GM21528 (cell line): ENCODE results near the gene ZFP3.
"Not testable (repeated sequence)": the region's sequence is repeated elsewhere in the genome, so short reads cannot be mapped to it uniquely, and the experiment has no call there.

Source experiments
- ATAC-seq: cut with Tn5 transposase; IDR thresholded peaks from one replicate; pipeline ENCODE4 v1.9.1; 2021; ENCODE audit warnings: mild to moderate bottlenecking, moderate library complexity; ENCODE audit not compliant: unreplicated experiment, low FRiP score

Gene ZFP3

DNA sequence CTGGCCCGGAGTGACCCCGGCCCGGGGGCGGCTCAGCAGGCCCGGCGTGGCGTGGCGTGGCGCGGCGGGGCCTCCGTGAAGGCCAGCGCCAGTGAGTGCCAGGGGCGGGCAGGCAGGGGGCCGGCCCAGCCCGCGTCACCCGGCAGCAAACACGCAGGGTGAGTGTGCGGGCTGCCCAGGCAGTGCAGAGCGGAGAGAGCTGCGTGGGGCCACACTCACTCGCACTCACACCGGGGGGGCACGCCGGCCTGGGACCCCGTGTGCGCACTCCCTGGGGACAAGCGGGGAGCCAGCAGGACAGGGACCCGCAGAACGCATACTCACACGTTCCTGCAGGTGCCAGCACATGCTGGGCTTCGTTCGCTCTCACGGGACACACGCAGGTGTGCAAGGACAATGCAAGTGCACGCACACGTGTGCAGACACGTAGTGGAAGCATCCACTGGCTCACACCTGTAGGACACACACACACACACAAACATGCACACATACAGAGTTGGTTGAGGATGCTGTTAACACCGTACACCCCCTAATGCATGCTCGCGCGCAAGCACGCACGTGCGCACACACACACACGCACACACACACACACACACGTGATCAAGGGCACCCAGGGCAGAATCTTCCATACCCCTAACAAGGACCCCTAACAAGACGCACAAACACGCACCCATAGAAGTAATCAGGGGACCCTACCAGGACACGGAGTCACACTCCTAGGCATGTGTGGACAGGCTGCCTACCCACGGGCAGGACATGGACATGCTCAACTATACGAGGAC, 45.3 kb downstream of the ZFP3 start:
- no peak for ATAC-seq

DNA sequence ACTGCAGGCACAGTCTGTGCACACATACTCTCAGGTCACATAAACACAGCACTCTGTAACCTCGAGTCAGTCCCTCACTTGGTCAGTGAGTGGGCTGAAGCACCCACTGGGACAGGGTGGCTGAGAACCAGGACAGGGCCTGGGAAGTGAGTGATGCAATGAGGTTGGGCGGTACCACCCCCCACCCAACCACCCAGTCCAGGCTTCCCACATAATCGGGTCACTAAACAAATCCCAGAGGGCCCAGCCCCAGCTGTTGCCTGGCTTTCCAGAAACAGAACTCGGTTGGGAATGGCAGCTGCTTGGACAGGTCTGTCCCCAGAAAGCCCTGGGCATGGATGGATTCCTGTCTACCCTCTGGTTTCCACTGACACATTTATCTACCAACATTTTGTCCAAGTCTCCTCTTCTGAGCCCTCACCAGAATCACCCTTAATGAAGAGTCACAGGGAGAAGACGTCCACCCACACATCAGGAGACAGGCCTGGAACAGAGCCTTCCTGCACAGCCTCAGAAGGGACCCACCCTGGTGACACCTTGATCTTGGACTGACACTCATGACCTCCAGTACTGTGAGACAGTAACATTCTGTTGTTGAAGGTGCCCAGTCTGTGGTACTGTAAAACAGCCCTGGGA, 46.0 kb downstream of the ZFP3 start:
- not testable (repeated sequence) for ATAC-seq

DNA sequence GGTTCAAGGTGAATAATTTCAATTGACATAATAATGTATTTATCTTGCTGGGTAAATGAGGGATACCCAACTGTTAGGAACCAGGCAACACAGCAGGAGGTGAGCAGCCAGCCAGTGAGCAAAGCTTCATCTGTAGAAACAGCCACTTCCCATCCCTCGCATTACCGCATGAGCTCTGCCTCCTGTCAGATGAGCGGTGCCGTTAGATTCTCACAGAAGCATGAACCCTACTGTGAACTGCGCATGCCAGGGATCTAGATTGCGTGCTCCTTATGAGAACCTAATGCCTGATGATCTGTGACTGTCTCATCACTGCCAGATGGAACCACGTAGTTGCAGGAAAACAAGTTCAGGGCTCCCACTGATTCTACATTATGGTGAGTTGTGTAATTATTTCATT, 46.6 kb downstream of the ZFP3 start:
- ATAC-seq: not testable (repeated sequence)

DNA sequence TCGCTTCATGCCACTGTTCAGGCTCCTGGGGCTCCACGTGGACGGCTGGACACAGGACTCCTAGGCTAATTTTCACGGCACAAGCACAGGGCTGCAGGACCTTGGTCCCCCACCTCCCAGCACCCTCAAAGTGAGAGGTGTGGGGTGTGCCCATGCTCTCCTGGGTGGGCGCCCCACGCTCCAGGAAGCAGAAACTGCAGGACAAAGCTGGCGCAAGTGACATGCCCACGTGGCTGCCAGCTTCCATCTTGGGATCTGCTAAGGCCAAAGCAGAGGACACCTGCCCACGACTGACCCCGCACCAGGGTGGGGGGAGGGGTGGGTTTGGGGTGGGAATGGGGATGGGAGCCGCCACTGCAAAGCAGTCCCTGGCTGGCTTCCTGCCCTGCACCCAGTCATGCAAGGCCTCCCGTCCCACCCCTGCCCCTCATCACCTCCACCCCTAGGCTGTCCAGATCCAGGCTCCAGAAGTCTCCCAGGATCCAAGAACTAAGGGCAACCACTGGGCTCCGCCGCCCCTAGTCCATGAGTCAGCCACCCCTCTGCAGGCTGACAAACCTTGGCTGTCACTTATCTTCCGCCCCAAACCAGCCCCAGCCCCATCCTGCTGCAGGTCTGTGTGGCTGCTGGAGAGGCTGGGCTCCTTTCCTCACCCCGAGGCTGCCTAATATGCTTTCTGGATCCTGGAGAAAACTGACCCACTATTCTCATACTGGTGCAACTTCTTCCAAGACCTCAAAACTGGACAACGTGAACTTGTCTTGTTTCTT, 48.6 kb downstream of the ZFP3 start:
- no peak for ATAC-seq

DNA sequence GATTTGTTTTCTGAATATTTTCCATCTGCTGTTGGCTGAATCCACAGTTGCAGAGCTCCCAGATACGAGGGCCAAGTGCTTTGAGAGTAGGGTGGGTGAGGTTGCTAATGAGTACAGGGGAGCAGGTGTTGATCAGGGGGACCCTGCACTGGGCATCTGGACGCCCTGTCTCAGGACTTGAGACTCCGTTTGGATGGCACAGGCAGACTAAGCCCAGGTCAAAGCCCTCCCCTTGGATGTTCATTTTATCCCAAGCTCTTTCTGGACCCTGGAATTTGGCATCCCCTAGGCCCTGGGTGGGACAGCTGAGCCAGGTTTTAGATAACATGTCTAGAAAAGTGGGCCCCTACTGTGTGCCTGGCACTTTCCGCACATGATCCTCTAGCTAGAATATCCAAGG, 49.6 kb downstream of the ZFP3 start:
- ATAC-seq: no peak

DNA sequence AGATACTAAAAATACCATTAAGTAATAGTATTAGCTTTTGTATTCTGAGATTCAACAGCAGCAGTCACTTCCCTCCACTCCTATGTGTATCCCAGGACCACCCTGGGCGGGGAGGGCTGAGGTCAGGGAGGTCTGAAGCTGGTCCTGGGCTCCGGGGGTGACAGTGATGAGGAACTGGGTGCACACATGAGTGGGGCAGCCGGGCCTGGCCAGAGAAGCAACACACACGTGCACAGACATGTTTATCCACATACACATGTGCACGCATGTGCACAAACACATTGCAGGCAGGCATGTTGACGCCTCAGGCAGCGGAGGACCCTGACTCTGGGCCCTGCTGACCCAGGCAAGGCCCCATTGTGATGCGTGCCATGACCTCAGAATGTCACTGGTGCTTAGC, 50.1 kb downstream of the ZFP3 start:
- ATAC-seq: not testable (repeated sequence)

DNA sequence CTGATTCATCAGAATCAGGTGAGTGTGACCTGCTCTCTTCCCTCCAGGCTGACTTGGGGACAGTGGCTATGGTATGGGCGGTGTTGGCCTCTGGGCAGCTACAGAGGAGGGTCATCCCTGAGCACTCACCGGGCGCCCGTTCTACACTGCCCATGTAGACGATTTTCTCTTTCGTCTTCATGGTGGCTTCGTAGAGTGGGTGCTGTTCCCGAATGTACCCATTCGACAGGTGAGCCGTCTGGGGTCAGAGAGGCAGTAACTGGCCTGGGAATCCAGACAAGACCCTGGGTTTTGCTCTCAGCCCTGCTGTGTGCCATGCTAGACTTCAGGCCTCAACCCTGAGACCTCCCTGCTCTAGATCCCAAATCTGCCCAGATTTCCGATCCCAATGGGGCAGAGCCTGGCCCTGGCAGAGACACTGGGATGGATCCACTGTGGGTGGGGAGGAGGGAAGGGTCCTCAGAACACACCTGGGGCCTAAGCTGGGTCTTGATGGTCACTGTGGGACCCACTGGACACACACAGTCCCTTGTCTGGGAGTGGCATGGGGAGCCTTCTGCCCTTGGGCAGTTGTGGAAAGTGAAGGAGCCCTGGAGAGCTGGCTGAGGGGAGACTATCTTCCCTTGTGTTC, 50.8 kb downstream of the ZFP3 start:
- ATAC-seq: no peak

DNA sequence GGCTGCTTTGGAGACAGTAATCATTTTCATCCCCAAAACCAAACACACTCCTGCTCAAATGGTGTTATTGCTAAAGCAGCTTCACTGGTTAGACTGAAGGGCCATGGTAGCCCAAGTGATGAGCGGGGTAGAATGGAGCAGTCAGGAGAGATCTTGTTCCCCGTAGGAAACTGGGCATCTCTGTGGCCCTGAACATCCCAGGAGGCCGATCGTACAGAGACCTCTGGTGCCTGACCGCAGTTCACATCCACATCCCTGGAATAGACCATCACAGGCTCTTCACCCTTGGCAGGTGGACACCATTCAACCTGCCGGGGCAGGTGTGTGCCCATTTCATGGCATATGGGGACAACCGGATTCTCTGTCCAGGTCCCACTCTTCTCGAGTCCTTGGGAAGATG, 51.5 kb downstream of the ZFP3 start:
- not testable (repeated sequence) for ATAC-seq

DNA sequence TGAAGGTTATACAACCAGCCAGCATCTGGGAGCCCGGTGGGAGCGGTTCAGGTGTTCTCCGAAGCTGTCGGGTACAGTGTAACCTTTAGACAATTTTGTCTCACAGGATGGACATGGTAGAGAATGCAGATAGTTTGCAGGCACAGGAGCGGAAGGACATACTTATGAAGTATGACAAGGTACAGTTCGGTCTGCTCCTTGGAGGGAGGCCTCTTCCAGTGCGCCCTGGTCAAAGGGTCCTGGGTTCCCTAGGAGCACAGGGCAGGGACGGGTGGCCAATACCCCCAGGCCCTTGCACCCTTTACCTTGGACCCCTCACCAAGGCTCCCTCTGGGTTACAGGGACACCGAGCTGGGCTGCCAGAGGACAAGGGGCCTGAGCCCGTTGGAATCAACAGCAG, 52.0 kb downstream of the ZFP3 start:
- not testable (repeated sequence) for ATAC-seq

DNA sequence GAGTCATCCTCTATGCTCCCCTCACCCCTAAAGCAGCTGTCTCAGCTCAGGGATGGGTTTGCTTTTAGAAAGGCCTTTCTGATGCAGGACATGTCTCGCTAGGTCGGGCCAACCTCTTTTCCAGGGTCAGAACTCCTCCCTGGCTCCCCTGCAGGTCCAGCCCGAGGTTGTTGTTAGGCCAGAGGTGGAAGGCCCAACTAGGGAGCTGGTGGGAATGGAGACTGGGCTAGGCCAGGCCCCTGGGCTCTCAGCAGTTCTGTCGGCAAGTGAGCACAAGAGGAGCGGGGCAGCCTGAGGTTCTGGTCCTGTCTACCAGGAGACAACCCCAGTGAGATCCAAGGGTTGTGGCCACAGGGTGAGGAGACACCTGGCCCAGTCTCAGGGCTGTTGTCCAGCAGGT, 52.4 kb downstream of the ZFP3 start:
- ATAC-seq: not testable (repeated sequence)

DNA sequence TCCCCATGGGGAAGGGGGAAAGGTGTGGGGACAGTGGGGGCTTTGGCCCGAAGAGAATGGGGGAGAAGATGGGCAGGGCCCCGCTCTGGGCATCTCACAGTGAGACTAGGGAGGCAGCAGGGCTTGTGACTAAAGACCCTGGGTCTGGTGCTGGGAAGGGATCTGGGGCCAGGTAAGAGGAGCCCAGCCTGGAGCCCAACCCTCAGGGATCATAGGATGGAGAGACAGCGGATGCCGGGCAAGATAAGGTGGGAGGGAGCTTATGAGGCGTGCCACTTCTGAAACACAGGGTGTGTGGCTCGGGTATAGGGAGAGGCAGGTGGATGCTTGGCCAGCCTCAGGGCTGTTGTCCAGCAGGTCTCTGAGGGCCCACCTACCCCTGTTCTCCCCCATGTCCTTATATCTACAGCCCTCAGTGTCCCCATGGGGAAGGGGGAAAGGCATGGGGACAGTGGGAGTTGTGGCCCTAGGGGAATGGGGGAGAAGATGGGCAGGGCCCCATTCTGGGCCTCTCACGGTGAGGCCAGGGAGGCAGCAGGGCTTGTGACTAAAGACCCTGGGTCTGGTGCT, 53.0 kb downstream of the ZFP3 start:
- ATAC-seq: no peak

DNA sequence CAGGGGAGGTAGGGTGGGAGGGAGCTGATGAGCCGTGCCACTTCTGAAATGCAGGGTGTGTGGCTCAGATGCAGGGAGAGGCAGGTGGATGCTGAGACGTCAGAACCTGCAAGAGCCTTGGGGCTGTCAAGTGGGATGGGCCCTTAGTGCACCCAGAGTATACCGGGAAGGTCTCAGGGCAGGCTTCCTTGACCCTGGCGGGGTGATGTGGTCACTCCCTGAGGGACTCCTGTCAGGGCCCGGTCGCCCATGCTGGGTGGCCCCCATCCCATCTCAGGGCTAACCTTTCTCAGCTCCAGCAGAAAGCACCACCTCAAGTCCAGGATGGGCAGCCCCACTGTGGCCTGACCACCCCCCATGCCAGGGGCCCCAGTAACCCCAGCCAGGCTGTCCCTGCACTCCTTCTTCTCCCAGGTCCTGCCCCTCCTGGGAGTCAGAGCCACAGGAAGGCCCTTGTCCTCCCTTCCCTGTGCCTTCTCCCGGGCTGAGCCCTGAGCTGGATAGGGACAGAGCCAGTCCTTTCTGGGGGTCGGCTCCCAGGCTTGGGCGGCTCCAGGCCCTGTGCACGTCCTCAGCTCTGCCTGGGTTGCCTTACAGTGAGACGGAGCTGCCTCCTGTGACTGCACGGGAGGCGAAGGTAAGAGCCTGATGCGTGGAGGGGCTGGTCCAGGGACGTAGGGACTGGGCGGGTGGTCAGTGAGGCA, 53.7 kb downstream of the ZFP3 start:
- not testable (repeated sequence) for ATAC-seq

DNA sequence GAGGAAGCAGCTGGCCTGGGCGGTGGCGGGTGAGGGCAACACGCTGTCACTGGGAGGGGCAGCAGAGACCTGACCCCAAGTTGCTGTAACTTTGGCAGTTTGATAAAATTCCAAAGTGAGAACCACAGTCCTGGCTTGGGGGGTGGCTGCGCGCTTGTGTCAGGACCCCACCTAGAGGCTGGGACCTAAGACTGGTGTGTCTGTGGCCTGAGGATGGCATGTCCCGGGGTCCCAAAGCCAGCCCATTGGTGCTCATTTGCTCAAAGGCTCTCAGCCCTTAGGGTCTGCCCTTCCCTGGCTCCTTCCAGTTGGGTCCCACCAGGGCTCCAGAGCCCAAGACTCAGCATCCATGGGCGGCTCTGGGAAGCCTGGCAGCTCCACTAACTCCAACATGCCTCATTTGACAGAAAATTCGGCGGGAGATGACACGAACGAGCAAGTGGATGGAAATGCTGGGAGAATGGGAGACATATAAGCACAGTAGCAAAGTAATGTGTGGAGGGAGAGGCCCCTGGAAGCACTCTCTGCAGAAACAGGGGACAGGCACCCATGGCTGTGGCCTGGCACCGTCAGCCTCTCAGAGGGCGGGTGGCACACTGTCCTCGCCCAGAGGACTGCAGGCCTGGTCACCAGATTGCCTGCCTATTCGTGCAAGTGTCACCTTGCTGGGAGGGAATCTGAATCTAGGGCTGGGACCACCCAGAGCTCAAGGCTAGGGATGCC, 54.4 kb downstream of the ZFP3 start:
- ATAC-seq: not testable (repeated sequence)

DNA sequence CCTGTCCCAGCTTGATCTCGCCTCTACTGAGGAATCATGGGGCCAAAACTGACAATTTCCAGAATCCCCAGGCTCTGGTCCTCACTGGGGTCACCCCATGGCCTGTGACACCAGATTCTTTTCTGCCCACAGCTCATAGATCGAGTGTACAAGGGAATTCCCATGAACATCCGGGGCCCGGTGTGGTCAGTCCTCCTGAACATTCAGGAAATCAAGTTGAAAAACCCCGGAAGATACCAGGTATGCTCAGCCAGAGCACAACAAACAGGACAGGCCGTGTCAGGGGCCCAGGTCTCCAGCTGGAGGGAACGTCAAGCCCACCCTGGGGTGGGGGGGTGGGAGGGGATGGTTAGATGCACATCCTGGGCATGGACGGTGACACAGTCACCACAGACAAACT, 55.0 kb downstream of the ZFP3 start:
- ATAC-seq: no peak

DNA sequence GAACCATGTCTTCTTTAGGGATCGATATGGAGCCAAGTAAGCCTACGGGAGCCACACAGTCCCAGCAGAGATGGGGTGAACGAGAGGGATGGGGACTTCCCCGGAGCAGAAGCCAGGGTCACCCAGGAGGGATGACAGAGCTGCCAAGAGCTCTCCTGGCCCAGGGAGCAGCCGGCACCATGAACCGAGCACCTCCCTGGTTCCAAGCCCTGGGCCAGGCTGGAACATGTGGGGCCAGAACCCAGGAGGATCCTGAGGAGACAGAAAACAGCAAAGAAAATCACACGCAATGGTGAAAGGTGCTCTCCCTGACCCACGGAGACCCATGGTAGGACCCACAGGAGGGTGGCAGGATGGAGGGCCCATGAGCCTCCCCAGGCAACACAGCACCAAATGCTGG, 55.7 kb downstream of the ZFP3 start:
- not testable (repeated sequence) for ATAC-seq

DNA sequence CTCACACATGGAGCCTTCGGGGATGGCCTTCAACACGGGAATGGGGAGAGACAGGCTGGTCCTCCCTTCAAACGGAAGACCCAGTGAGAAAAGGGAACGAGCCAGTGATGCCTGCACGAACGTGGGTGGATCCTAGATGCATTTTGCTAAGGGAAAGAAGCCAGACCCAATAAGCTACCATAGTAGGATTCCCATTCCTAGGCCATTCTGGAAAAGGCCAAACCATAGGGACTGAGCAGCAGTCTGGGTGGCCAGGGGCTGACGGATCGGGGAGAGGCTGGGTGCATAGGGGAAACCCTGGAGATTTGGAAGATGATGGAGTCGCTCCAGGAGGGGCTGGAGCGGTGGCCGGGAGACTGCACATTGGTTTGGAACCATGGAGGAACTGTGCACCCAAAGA, 56.3 kb downstream of the ZFP3 start:
- not testable (repeated sequence) for ATAC-seq

DNA sequence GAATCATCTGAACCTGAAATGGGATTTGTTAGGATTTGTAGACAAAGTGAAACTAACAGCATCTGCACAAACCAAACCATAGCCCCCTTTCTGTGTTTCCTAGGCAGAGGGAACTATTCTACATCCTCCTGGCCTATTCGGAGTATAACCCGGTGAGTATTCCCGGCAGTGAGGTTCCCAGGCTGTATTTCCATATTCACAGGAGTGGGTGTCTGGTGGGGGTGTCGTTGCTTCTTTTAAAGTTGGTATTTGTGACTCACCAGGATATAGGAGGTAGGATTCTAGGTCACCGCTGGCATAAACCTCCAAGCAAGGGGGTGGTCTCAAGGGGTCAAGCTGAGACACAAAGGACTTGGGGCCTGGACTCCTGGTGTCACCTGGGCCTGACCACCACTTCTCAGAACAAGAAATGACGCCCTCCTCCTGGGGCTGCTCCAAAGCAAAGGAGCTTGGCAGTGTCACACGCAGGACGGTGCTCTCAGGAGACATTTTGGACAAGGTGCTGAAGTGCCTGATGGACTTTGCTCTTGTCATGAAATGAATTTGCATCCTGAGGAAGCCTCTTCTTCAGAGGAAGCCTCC, 57.0 kb downstream of the ZFP3 start:
- ATAC-seq: not testable (repeated sequence)

DNA sequence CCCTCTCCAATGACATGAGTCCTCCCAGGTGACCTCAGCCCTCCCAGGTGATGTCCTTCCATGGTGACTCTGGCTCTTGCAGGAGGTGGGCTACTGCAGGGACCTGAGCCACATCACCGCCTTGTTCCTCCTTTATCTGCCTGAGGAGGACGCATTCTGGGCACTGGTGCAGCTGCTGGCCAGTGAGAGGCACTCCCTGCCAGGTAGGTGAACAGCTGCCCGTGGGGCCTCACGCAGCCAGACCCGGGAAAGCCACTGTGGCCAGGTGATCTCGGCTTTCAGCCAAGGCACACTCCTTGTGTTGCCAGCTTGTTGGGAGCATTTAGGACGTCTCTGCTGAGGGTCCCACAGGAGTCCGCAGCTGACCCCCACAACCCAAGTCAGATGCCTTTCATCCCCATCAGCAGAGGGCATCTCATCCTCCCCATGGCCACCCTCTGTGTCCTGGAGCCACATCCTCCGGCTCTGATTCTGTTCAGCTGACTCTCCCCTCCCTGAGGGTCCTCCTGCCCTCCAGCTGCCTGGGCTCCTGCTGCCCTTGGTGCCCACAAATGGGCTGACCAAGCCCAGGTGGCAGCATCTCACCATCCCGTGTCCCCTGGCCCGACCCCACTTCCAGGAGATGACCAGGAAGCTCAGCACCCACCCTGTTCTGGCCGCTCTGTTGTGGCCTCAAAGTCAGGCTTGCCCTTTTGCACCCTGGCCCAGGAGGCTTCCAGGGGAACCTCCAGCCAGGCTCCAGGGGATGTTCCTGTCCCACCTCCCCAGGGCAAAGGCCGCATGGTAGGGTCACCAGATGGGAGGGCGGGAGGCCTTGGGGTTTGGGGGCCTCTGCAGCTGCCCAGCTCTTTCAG, 57.7 kb downstream of the ZFP3 start:
- ATAC-seq: no peak
